Upper lobe of left lung (tissue), 4 donors: Measurements from ENCODE around the gene GRAP.

Experiments used
- EP300 ChIP-seq, 4 donors: sonication (generic); formaldehyde crosslinking; IDR thresholded peaks; one replicate each; pipeline ENCODE4 v1.5.1; 2017; ENCODE audit warnings: antibody characterized with exemption in 4 of 4, control low read depth in 2 of 4
- POLR2A ChIP-seq, 4 donors: fragments of 450-650 bp; IDR thresholded peaks; one replicate each; pipeline ENCODE4 v1.5.1; 2016 to 2017; ENCODE audit warnings: antibody characterized with exemption in 4 of 4, mild to moderate bottlenecking in 2 of 4
- TF ChIP-seq, protein P1 (sequence below), 6 experiments: fragments of 450-650 bp in 4 of 6; fragments of 200-600 bp in 2 of 6; sonication (generic) in 2 of 6; IDR thresholded peaks; one replicate each; pipeline ENCODE4 v1.5.1; 2016 to 2019; ENCODE audit warnings: antibody characterized with exemption in 6 of 6

GRCh38 chr17:19019041-19019941, 27.5 kb downstream of the GRAP start:
- TF ChIP-seq, protein P1, sequence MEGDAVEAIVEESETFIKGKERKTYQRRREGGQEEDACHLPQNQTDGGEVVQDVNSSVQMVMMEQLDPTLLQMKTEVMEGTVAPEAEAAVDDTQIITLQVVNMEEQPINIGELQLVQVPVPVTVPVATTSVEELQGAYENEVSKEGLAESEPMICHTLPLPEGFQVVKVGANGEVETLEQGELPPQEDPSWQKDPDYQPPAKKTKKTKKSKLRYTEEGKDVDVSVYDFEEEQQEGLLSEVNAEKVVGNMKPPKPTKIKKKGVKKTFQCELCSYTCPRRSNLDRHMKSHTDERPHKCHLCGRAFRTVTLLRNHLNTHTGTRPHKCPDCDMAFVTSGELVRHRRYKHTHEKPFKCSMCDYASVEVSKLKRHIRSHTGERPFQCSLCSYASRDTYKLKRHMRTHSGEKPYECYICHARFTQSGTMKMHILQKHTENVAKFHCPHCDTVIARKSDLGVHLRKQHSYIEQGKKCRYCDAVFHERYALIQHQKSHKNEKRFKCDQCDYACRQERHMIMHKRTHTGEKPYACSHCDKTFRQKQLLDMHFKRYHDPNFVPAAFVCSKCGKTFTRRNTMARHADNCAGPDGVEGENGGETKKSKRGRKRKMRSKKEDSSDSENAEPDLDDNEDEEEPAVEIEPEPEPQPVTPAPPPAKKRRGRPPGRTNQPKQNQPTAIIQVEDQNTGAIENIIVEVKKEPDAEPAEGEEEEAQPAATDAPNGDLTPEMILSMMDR (IDR thresholded peaks at IDR 0.05), result no peak
- TF ChIP-seq POLR2A (IDR thresholded peaks at IDR 0.05) (no peak), EP300 (IDR thresholded peaks at IDR 0.05) (no peak)
